K562 (cell line): ENCODE results near the gene MYL1. TPM values are rescaled to one million over a fixed set of nuclear protein-coding genes. Genes with fewer than 3 reads are reported as not detected.

Experiments used
- ATAC-seq: fragments of 200-7000 bp; cut with Tn5 transposase; 3 replicates; pipeline ENCODE4 v1.9.1; 2020; ENCODE audit warnings: moderate library complexity
- BruUV-seq: library from RNA; stranded (reverse); fragments of 400-500 nt; replicated peaks from 2 replicates; lab custom pipeline; 2021; lab: Mats Ljungman, UMichigan
- CTCF ChIA-PET: fragments of 300-600 bp; formaldehyde crosslinking; extraction: SDS; loops from one replicate; lab custom pipeline; 2021; ENCODE audit warnings: low intra/inter-chr PET ratio; lab: Yijun Ruan, JAX
- POLR2A ChIA-PET: fragments of 300-600, 350-650 bp; sonication (Branson Sonifier 250); formaldehyde crosslinking; extraction: SDS; loops from one replicate; lab custom pipeline; 2021; ENCODE audit warnings: antibody characterized with exemption, inconsistent platforms; lab: Yijun Ruan, JAX
- DNase-seq, 4 experiments: peaks; one replicate each; pipeline versions ENCODE4 v3.0.0 to v3.0.0-alpha.2; 2011 to 2018; ENCODE audit warnings: low spot score in 3 of 4, mixed read lengths in 3 of 4; ENCODE audit errors: extremely low read depth in 1 of 4
- FAIRE-seq: peaks from 2 replicates; lab custom pipeline; 2011; peaks lifted over from hg19 to GRCh38; lab: Jason Lieb, UNC
- H2AFZ ChIP-seq: 2 replicates; pipeline ENCODE4 v1.6.0; 2011; ENCODE audit warnings: low read depth, low read length, control low read depth, inconsistent platforms
- H3K27ac ChIP-seq: fragments of 200-600 bp; 3 replicates; pipeline ENCODE4 v1.8.0; 2011; ENCODE audit warnings: low read depth, mild to moderate bottlenecking, control low read depth, inconsistent platforms, low read length, moderate library complexity, mixed read lengths; ENCODE audit errors: extremely low read depth
- H3K27me3 ChIP-seq, 2 experiments: fragments of 300-600 bp in 1 of 2; 2 replicates in 1 of 2; 3 replicates in 1 of 2; pipeline versions ENCODE4 v1.6.0 to v1.8.0; 2011; ENCODE audit warnings: inconsistent platforms in 2 of 2, low read length in 2 of 2, mild to moderate bottlenecking in 1 of 2, mixed read lengths in 1 of 2, moderate library complexity in 1 of 2; ENCODE audit not compliant: control insufficient read depth in 2 of 2, insufficient read depth in 2 of 2
- H3K36me3 ChIP-seq: fragments of 300-600 bp; 3 replicates; pipeline ENCODE4 v1.8.0; 2011; ENCODE audit warnings: mild to moderate bottlenecking, low read length, inconsistent platforms; ENCODE audit not compliant: control insufficient read depth, insufficient read depth
- H3K4me1 ChIP-seq, 2 experiments: fragments of 200-600 bp in 1 of 2; replicated peaks in 1 of 2; 2 replicates in 1 of 2; 3 replicates in 1 of 2; pipeline versions ENCODE4 v1.5.1 to v1.8.0; 2011; ENCODE audit warnings: inconsistent platforms in 2 of 2, low read length in 2 of 2, mild to moderate bottlenecking in 1 of 2, mixed read lengths in 1 of 2, moderate library complexity in 1 of 2; ENCODE audit not compliant: control insufficient read depth in 2 of 2, insufficient read depth in 2 of 2
- H3K4me2 ChIP-seq: 2 replicates; pipeline ENCODE4 v1.6.1; 2011; ENCODE audit warnings: low read length, control low read depth, inconsistent platforms, mixed read lengths; ENCODE audit not compliant: insufficient read depth
- H3K4me3 ChIP-seq: fragments of 200-600 bp; sonication (generic), shearing (Covaris generic); 2 replicates; pipeline ENCODE4 v1.5.1; 2016; ENCODE audit warnings: control low read depth, inconsistent platforms
- H3K79me2 ChIP-seq: fragments of 200-600 bp; 3 replicates; pipeline ENCODE4 v1.8.0; 2011; ENCODE audit warnings: low read length, inconsistent platforms; ENCODE audit not compliant: control insufficient read depth, insufficient read depth
- H3K9ac ChIP-seq, 2 experiments: 2 replicates each; pipeline versions ENCODE4 v1.6.0 to v1.6.1; 2011; ENCODE audit warnings: low read depth in 2 of 2, low read length in 2 of 2, control low read depth in 1 of 2, inconsistent platforms in 1 of 2, mild to moderate bottlenecking in 1 of 2, mixed read lengths in 1 of 2; ENCODE audit not compliant: insufficient read depth in 1 of 2
- H3K9me1 ChIP-seq: one replicate; pipeline ENCODE4 v1.6.0; 2011; ENCODE audit warnings: inconsistent platforms, mild to moderate bottlenecking, low read length, moderate library complexity; ENCODE audit not compliant: control insufficient read depth, insufficient read depth
- H3K9me3 ChIP-seq: replicated peaks from 2 replicates; pipeline ENCODE4 v1.5.1; 2011; ENCODE audit warnings: low read depth, low read length, inconsistent platforms; ENCODE audit not compliant: control insufficient read depth, insufficient read depth
- H4K20me1 ChIP-seq: replicated peaks from 2 replicates; pipeline ENCODE4 v1.6.1; 2011; ENCODE audit warnings: low read length, inconsistent platforms, mixed read lengths; ENCODE audit not compliant: control insufficient read depth, insufficient read depth
- ARID4B ChIP-seq: sonication (generic); formaldehyde crosslinking; IDR thresholded peaks from 2 replicates; pipeline ENCODE4 v1.8.0; 2022; ENCODE audit warnings: mild to moderate bottlenecking, missing genetic modification reagents
- E4F1 ChIP-seq: fragments of 250-450 bp; sonication (Bioruptor Pico); IDR thresholded peaks from 2 replicates; pipeline ENCODE4 v1.5.0; 2021; ENCODE audit warnings: mild to moderate bottlenecking, borderline replicate concordance
- KDM2B ChIP-seq: fragments of 250-450 bp; sonication (Bioruptor Pico); IDR thresholded peaks from 2 replicates; pipeline ENCODE4 v1.8.0; 2021; ENCODE audit warnings: mild to moderate bottlenecking, moderate library complexity
- TSHZ1 ChIP-seq: fragments of 250-450 bp; sonication (Bioruptor Pico); IDR thresholded peaks from 2 replicates; pipeline ENCODE4 v1.4.0; 2020; ENCODE audit warnings: mild to moderate bottlenecking, moderate library complexity
- ZKSCAN1 ChIP-seq: fragments of 150-350 bp; IDR thresholded peaks from 2 replicates; pipeline ENCODE4 v1.6.1; 2016; ENCODE audit warnings: low read depth, low read length
- WGBS: fragments of 100-300 bp; shearing (Covaris generic); methylation state at CpG from one replicate; pipeline ENCODE4 v1.1.6; 2016; ENCODE audit warnings: low coverage, mixed read lengths; ENCODE audit not compliant: insufficient coverage; ENCODE audit errors: missing lambda C conversion rate; 5-methylcytosine and 5-hydroxymethylcytosine counted together
- in situ Hi-C: fragments of 300-500 bp; cut with MboI; formaldehyde crosslinking; loops from 4 replicates; pipeline ENCODE4 v1.15.0; 2018; ENCODE audit warnings: inconsistent platforms, mixed read lengths
- intact Hi-C: fragments of 100-400 bp; cut with micrococcal nuclease; formaldehyde crosslinking; loops from 2 replicates; pipeline ENCODE4 v1.14.2; 2022
- polyA plus RNA-seq, 8 experiments: library from polyadenylated mRNA; depleted of rRNA in 4 of 8; stranded (reverse) in 5 of 8; unstranded in 3 of 8; fragments of >200 nt; fragmentation: Nextera tagmentation in 2 of 8; fragmentation: Illumina TruSeq in 1 of 8; extraction: Ambion mirVana in 2 of 8; extraction: Trizol in 1 of 8; gene quantifications; 2 replicates each; pipeline versions ENCODE4 v1.2.1 to v1.2.3, GENCODE V29; 2011 to 2014; ENCODE audit warnings: inconsistent platforms in 1 of 8, missing spikeins in 1 of 8
- total RNA-seq, 7 experiments: library from RNA; depleted of rRNA in 6 of 7; stranded (reverse); fragments of >200 nt in 6 of 7; fragmentation: Illumina TruSeq in 2 of 7; extraction: Trizol in 2 of 7; gene quantifications; 2 replicates each; pipeline versions ENCODE4 v1.2.1 to v1.2.3, GENCODE V29; 2011 to 2021; ENCODE audit warnings: low replicate concordance in 1 of 7

The MYL1 gene
- total and polyA plus RNA-seq, 9 of the 15 experiments (the other 6 are each of a cell fraction or from before 2014, with no cell fraction given), result not detected

GRCh38 chr2:210277133-210277532 is 37.8 kb downstream of the MYL1 start:
- DNase-seq, result no peak
- H3K4me3 ChIP-seq, result no peak overlapping the region
- intact Hi-C loops, result no loop called here
- in situ Hi-C loops, result no loop called here
- WGBS, result 0% methylated on average over 1 of the region's 1 CpG
- H3K27me3 ChIP-seq, result no peaks in the 10 kb centered on the region
- no peaks in the 10 kb centered on the region for H3K36me3 ChIP-seq
- no peak overlapping the region for H2AFZ ChIP-seq
- no peak for FAIRE-seq
- H3K9ac ChIP-seq, result no peak overlapping the region
- H4K20me1 ChIP-seq, result no peaks in the 10 kb centered on the region
- TF ChIP-seq KDM2B (CRISPR knock-in tag), result no peak
- no peak for TF ChIP-seq ZKSCAN1
- TF ChIP-seq E4F1 (CRISPR knock-in tag), result no peak
- no peak for TF ChIP-seq ARID4B (CRISPR knock-in tag)
- no peak for TF ChIP-seq TSHZ1 (CRISPR knock-in tag)
- TF ChIP-seq, all 486 proteins: peak for 0
- Histone ChIP-seq H3K9me1 (no peaks in the 10 kb centered on the region), H3K9me3 (no peaks in the 10 kb centered on the region), H3K79me2 (no peaks in the 10 kb centered on the region), H3K27ac (no peak overlapping the region), H3K4me1 (no peaks in the 10 kb centered on the region), H3K4me2 (no peak overlapping the region)
- ChIA-PET CTCF (no interaction called here), POLR2A (no interaction called here)
- no TSS peak for BruUV-seq
- no peak for ATAC-seq
